Calu3 (cell line): ENCODE measurements around the gene SWI5. TPM values are rescaled to one million over a fixed set of nuclear protein-coding genes. Genes with fewer than 3 reads are reported as not detected.

Source experiments
- BruUV-seq: library from RNA; stranded (reverse); fragments of 400-500 nt; replicated peaks from 2 replicates; lab custom pipeline; 2021; lab: Mats Ljungman, UMichigan
- CTCF ChIA-PET: fragments of 300-600 bp; sonication (Branson Sonifier 250); formaldehyde crosslinking; loops from one replicate; lab custom pipeline; 2022; ENCODE audit warnings: antibody characterized with exemption; lab: Charles Lee
- DNase-seq: peaks from one replicate; pipeline ENCODE4 v3.0.0; 2022
- H3K27ac Mint-ChIP-seq: one replicate; pipeline ENCODE4 v1.8.0; 2022; ENCODE audit warnings: mixed read lengths; ENCODE audit not compliant: unreplicated experiment
- H3K27me3 Mint-ChIP-seq: one replicate; pipeline ENCODE4 v1.8.0; 2022; ENCODE audit warnings: mixed read lengths; ENCODE audit not compliant: unreplicated experiment
- H3K36me3 Mint-ChIP-seq: one replicate; pipeline ENCODE4 v1.8.0; 2022; ENCODE audit warnings: mild to moderate bottlenecking, moderate library complexity, mixed read lengths; ENCODE audit not compliant: insufficient read depth, unreplicated experiment
- H3K4me1 Mint-ChIP-seq: one replicate; pipeline ENCODE4 v1.8.0; 2022; ENCODE audit warnings: mild to moderate bottlenecking, low read depth, mixed read lengths; ENCODE audit not compliant: unreplicated experiment
- H3K4me3 Mint-ChIP-seq: one replicate; pipeline ENCODE4 v1.8.0; 2022; ENCODE audit warnings: mild to moderate bottlenecking, low read depth, moderate library complexity, mixed read lengths; ENCODE audit not compliant: unreplicated experiment
- H3K9me3 Mint-ChIP-seq: one replicate; pipeline ENCODE4 v1.8.0; 2022; ENCODE audit warnings: low read depth, mixed read lengths; ENCODE audit not compliant: unreplicated experiment
- intact Hi-C: fragments of 100-400 bp; cut with micrococcal nuclease; formaldehyde crosslinking; loops from one replicate; pipeline ENCODE4 v1.10.0; 2022; ENCODE audit not compliant: unreplicated experiment
- total RNA-seq: library from RNA; stranded (reverse); gene quantifications from 2 replicates; pipeline ENCODE4 v1.2.3, GENCODE V29; 2022
- TF ChIP-seq, protein P1 (sequence below): fragments of 200-600 bp; IDR thresholded peaks from one replicate; pipeline ENCODE4 v1.8.0; 2022; ENCODE audit warnings: antibody characterized with exemption; ENCODE audit not compliant: unreplicated experiment

SWI5 gene
- total RNA-seq, 1 experiment from 2014 or later, result 9.6 TPM

- H3K27ac Mint-ChIP-seq, result no peak overlapping the region
- CTCF ChIA-PET, result no interaction called here
- DNase-seq, result no peak
- no peaks in the 10 kb centered on the region for H3K9me3 Mint-ChIP-seq
- peaks cover 25% of the 10 kb centered on the region for H3K36me3 Mint-ChIP-seq
- H3K4me1 Mint-ChIP-seq, result no peaks in the 10 kb centered on the region
- no peaks in the 10 kb centered on the region for H3K27me3 Mint-ChIP-seq
- no peak overlapping the region for H3K4me3 Mint-ChIP-seq
- TF ChIP-seq, protein P1, sequence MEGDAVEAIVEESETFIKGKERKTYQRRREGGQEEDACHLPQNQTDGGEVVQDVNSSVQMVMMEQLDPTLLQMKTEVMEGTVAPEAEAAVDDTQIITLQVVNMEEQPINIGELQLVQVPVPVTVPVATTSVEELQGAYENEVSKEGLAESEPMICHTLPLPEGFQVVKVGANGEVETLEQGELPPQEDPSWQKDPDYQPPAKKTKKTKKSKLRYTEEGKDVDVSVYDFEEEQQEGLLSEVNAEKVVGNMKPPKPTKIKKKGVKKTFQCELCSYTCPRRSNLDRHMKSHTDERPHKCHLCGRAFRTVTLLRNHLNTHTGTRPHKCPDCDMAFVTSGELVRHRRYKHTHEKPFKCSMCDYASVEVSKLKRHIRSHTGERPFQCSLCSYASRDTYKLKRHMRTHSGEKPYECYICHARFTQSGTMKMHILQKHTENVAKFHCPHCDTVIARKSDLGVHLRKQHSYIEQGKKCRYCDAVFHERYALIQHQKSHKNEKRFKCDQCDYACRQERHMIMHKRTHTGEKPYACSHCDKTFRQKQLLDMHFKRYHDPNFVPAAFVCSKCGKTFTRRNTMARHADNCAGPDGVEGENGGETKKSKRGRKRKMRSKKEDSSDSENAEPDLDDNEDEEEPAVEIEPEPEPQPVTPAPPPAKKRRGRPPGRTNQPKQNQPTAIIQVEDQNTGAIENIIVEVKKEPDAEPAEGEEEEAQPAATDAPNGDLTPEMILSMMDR, result no peak
- BruUV-seq, result no TSS peak
- intact Hi-C loops, result no loop called here
These were observed 22.1 kb upstream of the SWI5 start for GRCh38 chr9:128253991-128254346.

DNA sequence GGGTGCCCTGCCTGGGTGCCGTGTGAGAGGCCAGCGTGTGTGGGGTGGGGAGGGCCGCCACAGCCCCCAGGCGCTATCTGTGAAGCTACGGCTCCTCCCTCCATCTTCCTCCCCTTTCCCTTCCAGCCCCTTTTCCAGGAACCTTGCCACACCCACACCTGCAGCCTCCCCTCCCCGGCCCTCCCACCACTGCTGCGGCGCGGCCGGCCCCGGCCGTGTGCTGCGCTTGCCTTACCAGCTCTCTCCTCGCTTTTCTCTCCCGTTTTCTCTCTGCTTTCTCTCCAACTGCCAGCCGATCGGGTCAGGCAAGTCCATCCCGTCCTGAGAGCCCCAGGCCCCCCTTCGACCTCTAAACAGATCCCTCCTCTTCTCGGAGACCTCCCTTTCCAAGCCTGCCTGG, 21.7 kb upstream of the SWI5 start:
- H3K27ac Mint-ChIP-seq, result no peak overlapping the region
- peaks cover 24% of the 10 kb centered on the region for H3K36me3 Mint-ChIP-seq
- H3K9me3 Mint-ChIP-seq, result no peaks in the 10 kb centered on the region

GRCh38 chr9:128254855-128255759, 21.0 kb upstream of the SWI5 start:
- peak; percentile 62 for DNase-seq
- CTCF ChIA-PET, result interaction anchor here (1.3 kb wide), 1 partner anchor 62 kb away, joined by 3 read pairs; no protein-coding TSS in a partner anchor
- TF ChIP-seq, protein P1, result peak; percentile 73
- H3K4me1 Mint-ChIP-seq, result no peaks in the 10 kb centered on the region
- H3K27ac Mint-ChIP-seq, result no peak overlapping the region
- H3K9me3 Mint-ChIP-seq, result no peaks in the 10 kb centered on the region
- H3K4me3 Mint-ChIP-seq, result no peak overlapping the region
- BruUV-seq, result no TSS peak
- intact Hi-C loops, result no loop called here
- H3K36me3 Mint-ChIP-seq, result peaks cover 20% of the 10 kb centered on the region
- no peaks in the 10 kb centered on the region for H3K27me3 Mint-ChIP-seq

More for the DNA sequence above, 21.7 kb upstream of the SWI5 start:
- TF ChIP-seq, protein P1, result no peak
- DNase-seq, result no peak
- Mint-ChIP-seq H3K27me3 (no peaks in the 10 kb centered on the region), H3K4me3 (no peak overlapping the region), H3K4me1 (no peaks in the 10 kb centered on the region)
- intact Hi-C loops, result no loop called here
- CTCF ChIA-PET, result no interaction called here
- BruUV-seq, result no TSS peak

GRCh38 chr9:128257086-128257825, 18.8 kb upstream of the SWI5 start:
- CTCF ChIA-PET, result no interaction called here
- Mint-ChIP-seq H3K4me1 (no peaks in the 10 kb centered on the region), H3K9me3 (no peaks in the 10 kb centered on the region), H3K27me3 (no peaks in the 10 kb centered on the region), H3K4me3 (no peak overlapping the region), H3K36me3 (peaks cover 32% of the 10 kb centered on the region), H3K27ac (no peak overlapping the region)
- no TSS peak for BruUV-seq
- DNase-seq, result no peak
- TF ChIP-seq, protein P1, result no peak
- intact Hi-C loops, result no loop called here
